ENCODE measurements around the gene IMMP2L. TPM values are rescaled to one million over a fixed set of nuclear protein-coding genes. Genes with fewer than 3 reads are reported as not detected.

Gene IMMP2L
- total RNA-seq, 4 donors from 2014 or later, result 23.8 to 30.0 (median 27.7) TPM

- DNase-seq, result no peak
- Histone ChIP-seq H3K4me3 (replicated peaks in 1 of 3) (no peak overlapping the region), H3K27ac (no peak overlapping the region), H3K27me3 (no peaks in the 10 kb centered on the region), H3K36me3 (no peaks in the 10 kb centered on the region), H3K9me3 (no peaks in the 10 kb centered on the region), H3K4me1 (no peaks in the 10 kb centered on the region)
- WGBS, 2 donors, result 79 to 84% methylated on average over 2 of the region's 2 CpGs
- intact Hi-C loops (cut with DNase I), result no loop called here
- TF ChIP-seq POLR2A (IDR thresholded peaks at IDR 0.05) (no peak), CTCF (IDR thresholded peaks at IDR 0.05) (no peak)
These were observed 873.4 kb downstream of the IMMP2L start for GRCh38 chr7:110688908-110689307.

- Histone ChIP-seq H3K27me3 (no peaks in the 10 kb centered on the region), H3K27ac (no peak overlapping the region), H3K36me3 (no peaks in the 10 kb centered on the region)
These were observed 876.4 kb downstream of the IMMP2L start for GRCh38 chr7:110685899-110686298.

GRCh38 chr7:110681941-110682340 is 880.4 kb downstream of the IMMP2L start:
- no peak for DNase-seq
- intact Hi-C loops (cut with DNase I), result no loop called here
- H3K4me3 ChIP-seq (replicated peaks in 1 of 3), result no peak overlapping the region
- no peaks in the 10 kb centered on the region for H3K36me3 ChIP-seq
- no peaks in the 10 kb centered on the region for H3K27me3 ChIP-seq
- H3K4me1 ChIP-seq, result no peaks in the 10 kb centered on the region
- TF ChIP-seq CTCF (IDR thresholded peaks at IDR 0.05), result no peak
- no peak overlapping the region for H3K27ac ChIP-seq
- no peaks in the 10 kb centered on the region for H3K9me3 ChIP-seq
- WGBS, 2 donors, result 34% methylated on average over 1 of the region's 1 CpG

More at GRCh38 chr7:110685899-110686298, 876.4 kb downstream of the IMMP2L start:
- H3K9me3 ChIP-seq, result no peaks in the 10 kb centered on the region
- TF ChIP-seq POLR2A (IDR thresholded peaks at IDR 0.05) (no peak), CTCF (IDR thresholded peaks at IDR 0.05) (no peak)
- no peak for DNase-seq
- H3K4me3 ChIP-seq (replicated peaks in 1 of 3), result no peak overlapping the region
- intact Hi-C loops (cut with DNase I), result no loop called here
- H3K4me1 ChIP-seq, result no peaks in the 10 kb centered on the region

GRCh38 chr7:110677405-110677804 is 884.9 kb downstream of the IMMP2L start:
- no peaks in the 10 kb centered on the region for H3K27me3 ChIP-seq
- no peaks in the 10 kb centered on the region for H3K4me1 ChIP-seq
- 56 to 63% methylated on average over 5 of the region's 5 CpGs for WGBS, 2 donors
- H3K9me3 ChIP-seq, result no peaks in the 10 kb centered on the region
- H3K36me3 ChIP-seq, result no peaks in the 10 kb centered on the region
- no peak overlapping the region for H3K27ac ChIP-seq
- DNase-seq, result no peak
- H3K4me3 ChIP-seq (replicated peaks in 1 of 3), result no peak overlapping the region
- intact Hi-C loops (cut with DNase I), result no loop called here
- TF ChIP-seq CTCF (IDR thresholded peaks at IDR 0.05) (no peak), POLR2A (IDR thresholded peaks at IDR 0.05) (no peak)

- H3K36me3 ChIP-seq, result no peaks in the 10 kb centered on the region
- H3K4me1 ChIP-seq, result no peaks in the 10 kb centered on the region
- no peaks in the 10 kb centered on the region for H3K9me3 ChIP-seq
- H3K4me3 ChIP-seq (replicated peaks in 1 of 3), result no peak overlapping the region
- no peak for DNase-seq
- TF ChIP-seq CTCF (IDR thresholded peaks at IDR 0.05) (no peak), POLR2A (IDR thresholded peaks at IDR 0.05) (no peak)
- intact Hi-C loops (cut with DNase I), result no loop called here
- no peaks in the 10 kb centered on the region for H3K27me3 ChIP-seq
- H3K27ac ChIP-seq, result no peak overlapping the region
- 92 to 100% methylated on average over 2 of the region's 2 CpGs for WGBS, 2 donors
These were observed 885.5 kb downstream of the IMMP2L start for GRCh38 chr7:110676785-110677184.

All from thyroid gland (tissue), 4 donors.